ENCODE data around the gene PNPLA7.
"Not testable (repeated sequence)": the region's sequence is repeated elsewhere in the genome, so short reads cannot be mapped to it uniquely, and the experiment has no call there.

PNPLA7 gene

DNA sequence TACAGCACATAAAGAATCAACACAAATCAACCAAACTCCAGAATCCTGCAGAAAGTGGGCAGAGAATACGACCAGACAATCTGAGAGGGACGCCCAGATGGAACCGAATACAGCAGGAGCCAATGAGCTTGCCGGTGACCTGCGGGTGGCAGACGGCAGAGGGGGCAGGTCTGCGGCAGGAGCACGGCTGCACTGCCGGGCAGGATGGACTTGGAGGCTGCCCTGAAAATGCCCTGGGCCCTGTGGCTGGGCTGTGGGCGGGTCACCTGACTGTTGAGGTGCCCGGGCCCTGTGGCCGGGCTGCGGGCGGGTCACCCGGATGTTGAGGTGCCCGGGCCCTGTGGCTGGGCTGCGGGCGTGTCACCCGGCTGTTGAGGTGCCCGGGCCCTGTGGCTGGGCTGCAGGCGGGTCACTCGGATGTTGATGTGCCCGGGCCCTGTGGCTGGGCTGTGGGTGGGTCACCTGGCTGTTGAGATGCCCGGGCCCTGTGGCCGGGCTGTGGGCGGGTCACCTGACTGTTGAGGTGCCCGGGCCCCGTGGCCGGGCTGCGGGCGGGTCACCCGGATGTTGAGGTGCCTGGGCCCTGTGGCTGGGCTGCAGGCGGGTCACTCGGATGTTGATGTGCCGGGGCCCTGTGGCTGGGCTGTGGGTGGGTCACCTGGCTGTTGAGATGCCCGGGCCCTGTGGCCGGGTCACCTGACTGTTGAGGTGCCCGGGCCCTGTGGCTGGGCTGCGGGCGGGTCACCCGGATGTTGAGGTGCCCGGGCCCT is 36.2 kb downstream of the PNPLA7 start:
- not testable (repeated sequence) for DNase-seq (ENCODE audit: low spot score)

DNA sequence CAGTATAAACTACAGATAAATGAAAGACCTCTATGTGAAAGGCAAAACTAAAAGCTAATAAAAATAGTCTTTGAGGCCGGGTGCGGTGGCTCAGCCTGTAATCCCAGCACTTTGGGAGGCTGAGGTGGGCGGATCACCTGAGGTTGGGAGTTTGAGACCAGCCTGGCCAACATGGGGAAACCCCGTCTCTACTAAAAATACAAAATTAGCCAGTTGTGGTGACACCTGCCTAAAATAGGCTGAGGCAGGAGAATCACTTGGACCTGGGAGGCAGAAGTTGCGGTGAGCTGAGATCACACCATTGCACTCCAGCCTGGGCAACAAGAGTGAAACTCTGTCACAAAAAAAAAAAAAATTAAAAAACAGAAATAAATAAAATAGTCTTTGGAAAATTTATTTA is 37.1 kb downstream of the PNPLA7 start:
- DNase-seq (ENCODE audit: low spot score): not testable (repeated sequence)

DNA sequence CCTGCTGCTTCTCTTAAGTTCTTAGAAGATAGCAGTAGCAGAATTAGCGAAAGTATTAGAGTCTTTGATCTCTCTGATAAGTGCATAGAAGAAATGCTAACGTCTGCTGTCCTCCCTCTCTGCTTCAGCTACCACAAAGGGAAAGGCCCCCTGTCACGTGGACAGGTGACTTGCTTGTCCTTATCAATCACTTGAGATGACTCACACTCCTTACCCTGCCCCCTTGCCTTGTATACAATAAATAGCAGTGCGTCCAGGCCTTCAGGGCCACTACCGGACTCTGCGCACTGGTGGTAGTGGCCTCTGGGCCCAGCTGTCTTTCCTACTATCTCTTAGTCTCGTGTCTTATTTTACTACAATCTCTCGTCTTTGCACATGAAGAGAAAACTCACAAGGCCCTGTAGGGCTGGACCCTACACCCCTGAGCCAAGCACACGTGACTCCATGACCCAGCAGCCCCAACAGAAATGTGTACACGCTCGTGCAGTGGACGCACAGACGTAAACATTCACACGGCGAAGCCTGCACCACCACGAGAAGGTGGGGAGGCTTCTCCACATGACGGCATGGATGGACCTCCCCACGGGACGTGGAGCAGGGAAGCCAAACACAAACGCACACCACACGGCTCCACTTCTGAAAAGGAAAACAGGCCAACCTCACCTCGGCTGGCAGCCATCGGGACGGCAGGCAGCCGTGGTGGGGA is 38.3 kb downstream of the PNPLA7 start:
- no peak for DNase-seq (ENCODE audit: low spot score)

DNA sequence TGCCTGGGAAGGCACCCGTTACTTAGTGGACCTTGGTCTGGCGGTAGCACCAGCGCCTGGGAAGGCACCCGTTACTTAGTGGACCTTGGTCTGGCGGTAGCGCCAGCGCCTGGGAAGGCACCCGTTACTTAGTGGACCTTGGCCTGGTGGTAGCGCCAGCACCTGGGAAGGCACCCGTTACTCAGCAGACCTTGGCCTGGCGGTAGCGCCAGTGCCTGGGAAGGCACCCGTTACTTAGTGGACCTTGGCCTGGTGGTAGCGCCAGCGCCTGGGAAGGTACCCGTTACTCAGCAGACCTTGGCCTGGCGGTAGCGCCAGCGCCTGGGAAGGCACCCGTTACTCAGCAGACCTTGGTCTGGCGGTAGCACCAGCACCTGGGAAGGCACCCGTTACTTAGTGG is 39.1 kb downstream of the PNPLA7 start:
- not testable (repeated sequence) for DNase-seq (ENCODE audit: low spot score)

DNA sequence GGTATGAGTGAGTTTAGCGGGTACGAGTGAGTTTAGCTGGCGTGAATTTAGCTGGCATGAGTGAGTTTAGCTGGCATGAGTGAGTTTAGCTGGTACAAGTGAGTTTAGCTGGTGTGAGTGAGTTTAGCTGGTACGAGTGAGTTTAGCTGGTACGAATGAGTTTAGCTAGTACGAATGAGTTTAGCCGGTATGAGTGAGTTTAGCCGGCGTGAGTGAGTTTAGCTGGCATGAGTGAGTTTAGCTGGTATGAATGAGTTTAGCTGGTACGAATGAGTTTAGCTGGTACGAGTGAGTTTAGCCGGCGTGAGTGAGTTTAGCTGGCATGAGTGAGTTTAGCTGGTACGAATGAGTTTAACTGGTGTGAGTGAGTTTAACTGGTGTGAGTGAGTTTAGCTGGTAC is 41.0 kb downstream of the PNPLA7 start:
- DNase-seq (ENCODE audit: low spot score): no peak

DNA sequence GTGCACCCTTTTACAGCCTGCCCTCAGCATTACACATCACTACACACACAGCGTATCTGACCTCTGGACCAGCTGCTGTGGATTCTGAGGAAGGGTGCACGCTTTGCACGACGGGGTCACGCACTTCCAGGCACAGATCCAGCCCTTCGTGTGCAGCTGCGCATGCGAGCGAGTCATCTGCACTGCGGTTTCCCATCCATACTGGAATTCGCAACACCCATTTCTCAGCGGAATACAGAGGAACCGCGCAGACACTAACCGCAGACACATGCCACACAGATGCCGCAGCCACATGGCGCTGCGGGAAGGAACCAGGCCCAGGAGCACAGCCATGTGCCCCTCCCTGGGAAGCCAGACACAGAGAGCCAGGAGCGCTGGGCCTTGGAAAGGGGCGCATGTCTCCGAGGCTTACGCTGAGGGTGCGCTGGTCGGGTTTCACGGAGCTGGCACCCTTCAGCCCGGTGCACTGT is 43.5 kb downstream of the PNPLA7 start:
- DNase-seq (ENCODE audit: low spot score): peak; percentile 86

DNA sequence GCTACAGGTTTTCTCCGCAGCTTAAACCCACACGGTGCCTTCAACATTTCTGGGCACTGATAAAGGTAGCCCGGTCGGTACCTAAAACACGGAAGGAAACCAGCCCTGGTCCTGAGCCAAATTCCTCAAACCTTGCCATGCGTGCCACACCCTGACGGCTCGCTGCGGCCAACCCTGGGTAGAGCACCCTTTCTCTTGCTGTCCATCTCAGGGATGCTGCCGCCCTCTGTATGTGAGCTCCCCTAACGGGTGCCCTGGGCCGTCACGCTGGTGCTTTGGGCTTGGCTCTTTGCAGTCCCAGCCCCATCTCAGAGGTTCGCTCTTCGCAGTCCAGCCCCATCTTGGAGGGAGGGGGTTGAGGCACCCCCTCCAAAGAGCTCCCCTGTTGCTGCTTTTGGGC is 43.9 kb downstream of the PNPLA7 start:
- no peak for DNase-seq (ENCODE audit: low spot score)

DNA sequence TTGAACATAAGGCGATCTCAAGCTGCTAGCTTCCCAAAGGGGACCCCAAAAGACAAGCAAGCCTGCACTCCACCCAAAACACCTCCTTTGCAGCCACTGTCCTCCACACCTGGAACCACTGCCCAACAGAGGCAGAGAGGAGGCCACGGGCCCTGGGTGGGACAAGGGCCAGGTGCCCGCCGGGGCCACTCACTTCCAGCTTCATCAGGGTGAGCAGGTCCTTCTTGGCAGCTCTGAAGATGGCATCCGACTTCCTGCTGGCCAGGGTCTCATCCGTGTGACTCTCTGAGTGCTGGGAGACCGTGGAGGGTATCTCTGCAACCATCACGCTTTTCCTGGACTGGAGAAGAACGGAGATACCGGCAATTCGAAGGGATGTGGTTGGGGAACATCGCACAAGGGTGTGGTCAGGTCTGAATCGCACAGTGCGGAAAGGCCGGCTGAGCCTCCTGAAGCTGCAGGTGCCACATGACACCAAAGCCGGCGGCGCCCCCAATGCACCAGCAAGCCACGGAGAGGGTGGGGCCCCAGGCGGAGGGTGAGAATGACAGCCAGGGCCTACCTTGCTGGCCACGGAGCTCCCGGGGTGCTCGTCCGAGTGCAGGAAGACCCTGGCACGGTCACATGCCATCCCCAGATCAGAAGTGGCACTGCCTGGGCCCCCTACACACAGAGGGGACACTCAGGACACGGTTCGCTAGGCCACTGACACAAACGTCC is 44.6 kb downstream of the PNPLA7 start:
- DNase-seq (ENCODE audit: low spot score): no peak

DNA sequence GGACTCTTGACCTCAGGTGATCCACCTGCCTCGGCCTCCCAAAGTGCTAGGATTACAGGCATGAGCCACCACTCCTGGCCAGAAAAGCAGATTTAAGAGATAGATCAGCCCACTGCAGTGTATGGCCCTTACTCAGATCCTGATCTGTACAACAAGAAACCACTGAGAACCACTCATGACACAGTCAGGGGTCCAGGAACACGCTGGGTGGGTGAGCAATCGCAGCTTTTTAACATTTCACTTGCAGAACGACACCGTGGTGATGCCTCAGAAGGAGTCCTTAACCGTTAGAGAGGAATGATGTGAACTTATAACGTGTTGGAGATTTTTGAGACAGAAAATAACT is 45.8 kb downstream of the PNPLA7 start:
- DNase-seq (ENCODE audit: low spot score): no peak

DNA sequence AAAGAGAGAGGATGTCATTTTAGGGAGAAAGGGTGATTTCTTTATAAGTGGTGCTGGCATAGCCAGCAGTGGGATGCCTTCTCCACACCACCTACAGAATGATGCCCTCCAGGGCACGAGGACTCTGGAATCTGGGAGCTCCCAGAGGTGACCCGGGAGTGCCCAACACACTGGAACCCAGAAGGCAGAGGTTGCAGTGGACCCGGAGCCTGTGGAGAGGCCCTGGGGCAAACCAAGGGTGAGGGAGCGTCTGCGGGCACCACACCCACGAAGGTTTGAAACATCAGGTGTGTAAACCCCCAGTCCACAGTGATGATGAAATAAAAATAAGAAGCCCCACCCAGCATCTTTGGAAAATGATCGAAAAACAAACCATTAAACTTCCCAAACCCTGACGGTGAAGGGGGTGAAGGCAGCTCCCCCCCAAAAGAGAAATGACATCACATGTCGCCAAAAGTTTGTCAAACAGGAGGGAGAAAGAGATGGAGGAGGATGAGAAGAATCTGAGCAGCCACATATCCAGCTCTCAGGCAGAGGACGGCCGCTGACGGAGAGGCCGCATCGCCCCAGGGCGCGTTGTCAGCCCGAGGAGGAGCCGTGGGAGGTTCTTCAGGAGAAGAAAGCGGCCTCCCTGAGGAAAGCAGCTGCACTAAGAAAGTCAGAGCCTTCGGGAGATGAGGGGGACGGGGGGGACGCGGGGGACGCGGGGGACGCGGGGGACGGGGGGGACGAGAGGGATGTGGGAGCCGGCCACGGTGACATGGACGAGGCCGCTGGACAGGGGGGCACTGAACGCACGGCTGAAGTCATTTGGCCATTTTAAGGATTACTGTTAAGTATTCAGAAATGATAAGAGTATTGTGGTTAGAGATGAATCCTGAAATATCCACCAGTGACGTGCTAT is 47.9 kb downstream of the PNPLA7 start:
- no peak for DNase-seq (ENCODE audit: low spot score)

DNA sequence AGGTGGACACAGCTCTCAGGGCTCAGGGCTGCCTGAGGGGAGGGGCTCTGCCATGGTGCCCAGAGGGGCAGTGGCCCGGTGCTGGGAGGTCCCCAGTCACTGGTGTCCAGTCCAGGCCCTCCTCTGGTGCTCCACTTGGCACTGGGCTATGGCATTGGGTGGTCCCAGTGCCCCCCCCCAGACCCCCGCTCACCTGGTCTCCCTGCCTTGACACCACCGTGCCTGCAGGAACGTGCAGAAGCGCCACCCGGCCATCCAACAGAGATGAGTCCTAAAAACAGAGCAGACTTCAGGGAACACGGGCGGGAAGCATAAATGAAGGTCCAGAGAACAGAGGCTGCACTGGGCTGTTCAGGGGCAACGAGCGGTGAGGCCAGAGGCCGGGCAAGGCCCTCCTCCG is 48.7 kb downstream of the PNPLA7 start:
- DNase-seq (ENCODE audit: low spot score): no peak

DNA sequence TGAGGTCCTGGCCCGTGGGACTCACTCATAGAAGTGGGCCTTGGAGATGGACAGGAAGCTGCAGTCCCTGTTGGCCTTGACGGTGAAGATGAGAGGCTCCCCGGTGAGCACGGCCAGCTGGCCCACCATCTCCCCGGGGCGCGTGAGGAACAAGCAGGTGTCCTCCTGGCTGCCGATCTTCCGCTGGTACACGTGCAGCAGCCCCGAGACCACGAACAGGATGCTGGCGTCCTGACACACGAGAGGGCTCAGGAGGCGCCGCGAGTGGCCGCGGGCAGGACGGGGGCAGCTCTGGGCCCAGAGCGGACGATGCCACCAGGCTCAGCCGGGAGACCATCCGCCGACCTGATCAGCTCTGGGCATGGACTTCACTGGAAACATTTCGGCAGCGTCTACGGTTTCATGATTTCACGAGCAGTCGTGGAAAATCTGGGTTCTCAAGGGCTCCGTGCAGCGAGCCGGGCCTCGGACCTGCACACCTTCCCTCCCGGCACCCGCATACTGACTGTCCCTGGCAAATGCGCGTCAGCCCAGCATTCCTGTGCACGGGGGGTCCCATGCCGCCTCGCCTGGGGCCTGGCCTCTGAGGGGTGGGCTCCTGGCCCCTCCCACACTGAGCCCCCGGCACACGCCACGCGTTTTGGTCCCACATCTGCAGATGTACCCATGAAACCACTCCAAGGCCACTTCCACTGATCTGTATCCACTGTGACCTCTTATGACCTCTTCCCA is 49.4 kb downstream of the PNPLA7 start:
- DNase-seq (ENCODE audit: low spot score): no peak

DNA sequence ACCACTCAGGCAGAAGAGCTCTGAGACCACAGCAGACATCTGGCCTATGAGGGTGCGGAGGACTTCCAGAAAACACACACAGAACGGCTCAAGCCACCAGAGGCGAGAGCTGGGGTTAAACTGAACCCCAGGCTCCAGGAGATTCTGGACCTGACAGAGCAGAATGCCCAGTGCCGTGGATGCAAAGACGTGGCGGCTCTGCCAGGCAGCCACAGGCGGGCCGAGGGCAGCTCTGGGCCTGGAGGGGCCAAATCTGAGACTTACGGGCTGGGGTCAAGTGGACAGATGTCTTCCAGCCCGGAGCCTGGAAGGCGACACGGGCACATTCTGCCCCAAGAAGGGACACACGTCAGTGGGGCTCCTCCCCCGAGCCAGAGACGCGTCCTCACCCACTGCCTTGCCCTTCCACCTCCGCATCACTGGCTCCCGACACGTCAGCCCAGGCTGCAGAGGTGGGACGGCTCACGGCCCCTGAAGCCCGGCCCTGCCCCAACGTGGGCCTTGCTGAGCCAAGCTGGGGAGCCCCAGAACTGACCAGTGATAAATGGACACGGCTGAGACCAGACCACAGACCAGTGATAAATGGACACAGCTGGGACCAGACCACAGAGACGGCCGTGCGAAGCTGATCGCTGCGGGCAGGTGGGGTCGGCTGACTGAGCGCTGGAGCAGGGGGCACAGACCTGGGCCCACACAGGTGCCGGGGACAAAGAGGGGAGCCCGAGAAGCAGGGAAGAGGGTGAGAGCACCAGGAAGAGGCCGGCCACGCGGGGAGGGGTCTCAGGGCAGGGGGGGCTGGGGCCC is 50.1 kb downstream of the PNPLA7 start:
- DNase-seq (ENCODE audit: low spot score): no peak

DNA sequence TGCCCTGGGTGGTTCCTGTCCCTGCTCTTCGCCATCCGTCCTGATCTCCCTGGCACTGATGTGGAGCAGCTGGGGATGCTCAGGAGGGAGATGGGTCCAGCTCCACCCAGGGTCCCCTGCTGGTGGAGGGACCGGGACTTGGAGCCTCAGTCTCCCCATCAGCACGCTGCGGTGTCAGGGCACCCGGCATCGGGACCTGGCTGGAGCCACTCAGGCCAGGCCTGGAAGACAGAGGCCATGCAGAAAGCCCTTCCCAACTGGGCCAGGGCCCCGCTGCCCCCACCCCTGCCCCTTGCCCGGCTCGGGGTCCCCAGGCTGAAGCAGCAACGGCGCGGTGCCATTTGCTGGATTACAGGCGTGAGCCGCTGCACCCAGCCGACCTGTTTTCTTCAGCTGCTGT is 50.8 kb downstream of the PNPLA7 start:
- DNase-seq (ENCODE audit: low spot score): no peak

DNA sequence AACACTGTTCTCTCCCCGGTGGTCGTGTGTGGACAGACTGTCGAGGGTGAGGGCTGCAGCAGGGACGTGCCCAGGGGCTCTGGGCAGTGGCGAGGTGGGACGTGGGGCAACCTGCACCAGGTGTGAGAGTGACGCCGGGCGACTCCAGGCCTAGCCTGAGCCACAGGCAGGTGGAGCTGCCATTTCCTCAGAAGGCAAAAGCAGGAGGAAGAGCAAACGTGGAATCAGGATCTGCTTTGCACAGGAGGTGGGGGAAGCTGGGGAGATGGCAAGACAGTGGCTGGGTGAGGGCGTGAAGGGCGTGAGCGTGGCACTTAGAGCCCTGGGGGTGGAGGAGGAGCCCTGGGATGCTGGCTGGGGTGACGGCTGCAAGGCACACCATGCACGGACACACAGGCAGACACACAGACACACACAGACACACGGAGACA is 51.5 kb downstream of the PNPLA7 start:
- DNase-seq (ENCODE audit: low spot score): no peak

DNA sequence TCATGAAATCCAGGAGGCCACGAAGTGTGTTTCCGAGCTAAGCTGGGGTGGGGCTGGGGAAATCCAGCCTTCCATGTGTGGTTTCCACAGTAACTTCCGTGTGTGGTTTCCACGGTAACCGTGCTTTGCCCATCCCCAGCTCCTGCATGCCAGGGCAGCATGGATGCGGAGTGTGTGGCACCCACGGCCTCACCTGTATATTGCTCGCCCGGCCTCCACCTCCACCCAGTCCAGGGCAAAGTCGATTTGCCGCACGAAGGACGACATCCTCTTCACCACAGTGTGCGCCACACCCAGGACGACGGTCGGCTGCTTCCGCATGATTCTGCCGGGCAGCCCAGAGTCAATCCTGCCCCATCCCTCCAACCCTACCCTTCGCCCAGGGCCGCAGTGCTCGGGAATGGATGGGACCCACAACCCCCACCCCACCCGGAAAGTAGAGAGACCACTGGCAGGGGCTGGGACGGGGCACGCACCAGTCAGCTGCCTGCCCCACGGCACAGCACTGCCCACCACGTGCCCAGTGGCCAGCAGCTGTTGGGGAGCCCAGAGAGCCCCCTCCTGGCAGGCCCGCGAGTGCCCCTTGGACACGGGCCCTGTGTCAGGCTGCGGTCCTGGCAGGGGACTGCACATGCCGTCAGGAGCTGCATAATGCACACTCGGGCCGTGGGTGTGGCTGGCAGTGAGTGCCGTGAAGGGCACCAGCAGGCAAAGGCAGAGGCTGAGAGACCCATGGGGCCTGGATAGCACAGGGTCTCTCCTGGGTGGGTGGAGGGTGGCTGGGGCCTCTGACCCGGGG is 52.1 kb downstream of the PNPLA7 start:
- no peak for DNase-seq (ENCODE audit: low spot score)

DNA sequence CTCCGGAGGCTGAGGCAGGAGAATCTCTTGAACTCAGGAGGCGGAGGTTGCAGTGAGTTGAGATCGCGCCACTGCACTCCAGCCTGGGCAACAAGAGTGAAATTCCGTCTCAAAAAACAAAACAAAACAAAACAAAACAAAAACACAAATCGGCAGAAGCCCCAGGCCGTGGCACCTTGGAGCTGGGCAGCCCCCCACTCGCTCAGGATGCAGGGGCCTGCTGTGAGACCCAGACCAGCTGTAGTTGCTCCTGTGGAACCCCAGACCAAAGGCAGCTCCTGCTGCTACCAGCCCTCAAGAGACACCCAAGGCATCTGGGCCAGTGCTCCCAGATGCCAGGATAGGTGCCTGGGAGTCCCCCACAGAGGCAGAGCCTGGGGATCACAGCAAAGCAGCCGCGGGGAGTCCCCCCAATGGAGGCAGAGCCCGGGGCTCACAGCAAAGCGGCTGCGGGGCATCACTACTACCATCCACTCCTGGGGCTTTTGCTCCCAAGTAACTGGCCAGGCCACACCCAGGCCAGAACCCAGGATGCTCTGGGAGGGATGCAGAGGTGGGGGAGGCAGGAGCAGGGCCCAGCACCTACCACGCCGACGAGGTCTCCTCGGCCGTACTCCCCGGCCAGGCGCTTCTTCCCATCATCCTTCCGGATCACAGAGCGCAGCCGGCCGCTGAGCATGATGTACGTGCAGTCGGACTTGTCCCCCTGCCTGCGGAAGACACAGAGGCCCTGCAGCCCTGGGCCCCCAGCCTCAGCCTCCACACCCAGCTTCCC is 53.4 kb downstream of the PNPLA7 start:
- no peak for DNase-seq (ENCODE audit: low spot score)

DNA sequence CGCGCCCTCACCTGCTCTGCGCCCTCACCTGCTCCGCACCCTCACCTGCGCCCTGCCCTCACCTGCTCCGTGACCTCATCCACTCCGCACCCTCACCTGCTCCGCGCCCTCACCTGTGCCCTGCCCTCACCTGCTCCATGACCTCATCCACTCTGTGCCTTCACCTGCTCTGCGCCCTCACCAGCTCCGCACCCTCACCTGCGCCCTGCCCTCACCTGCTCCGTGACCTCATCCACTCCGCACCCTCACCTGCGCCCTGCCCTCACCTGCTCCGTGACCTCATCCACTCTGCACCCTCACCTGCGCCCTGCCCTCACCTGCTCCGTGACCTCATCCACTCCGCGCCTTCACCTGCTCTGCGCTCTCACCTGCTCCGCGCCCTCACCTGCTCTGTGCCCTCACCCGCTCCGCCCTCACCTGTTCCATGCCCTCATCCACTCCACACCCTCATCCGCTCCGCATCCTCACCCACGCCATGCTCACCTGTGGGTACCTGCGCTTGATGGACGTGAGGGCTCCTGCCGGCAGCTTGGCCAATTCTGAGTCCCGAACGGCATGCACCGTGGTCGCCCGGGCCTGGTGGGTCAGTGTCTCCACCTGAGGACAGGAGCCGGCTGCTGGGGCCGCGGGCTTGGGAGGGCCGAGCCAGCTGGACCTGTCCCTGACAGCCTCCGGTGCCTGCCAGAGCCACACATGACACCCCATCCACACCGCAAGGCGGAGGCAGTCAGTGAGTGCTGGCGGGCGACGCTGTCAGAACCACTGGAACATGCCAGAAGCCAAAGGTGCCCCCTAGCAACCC is 55.5 kb downstream of the PNPLA7 start:
- DNase-seq (ENCODE audit: low spot score): no peak

Data from hepatic stellate cell (primary cell).